Calu3 (cell line): ENCODE data around the gene ARMH1. TPM values are rescaled to one million over a fixed set of nuclear protein-coding genes. Genes with fewer than 3 reads are reported as not detected.

Experiments
- BruUV-seq: library from RNA; stranded (reverse); fragments of 400-500 nt; replicated peaks from 2 replicates; lab custom pipeline; 2021; lab: Mats Ljungman, UMichigan
- CTCF ChIA-PET: fragments of 300-600 bp; sonication (Branson Sonifier 250); formaldehyde crosslinking; loops from one replicate; lab custom pipeline; 2022; ENCODE audit warnings: antibody characterized with exemption; lab: Charles Lee
- DNase-seq: peaks from one replicate; pipeline ENCODE4 v3.0.0; 2022
- H3K27ac Mint-ChIP-seq: one replicate; pipeline ENCODE4 v1.8.0; 2022; ENCODE audit warnings: mixed read lengths; ENCODE audit not compliant: unreplicated experiment
- H3K27me3 Mint-ChIP-seq: one replicate; pipeline ENCODE4 v1.8.0; 2022; ENCODE audit warnings: mixed read lengths; ENCODE audit not compliant: unreplicated experiment
- H3K36me3 Mint-ChIP-seq: one replicate; pipeline ENCODE4 v1.8.0; 2022; ENCODE audit warnings: mild to moderate bottlenecking, moderate library complexity, mixed read lengths; ENCODE audit not compliant: insufficient read depth, unreplicated experiment
- H3K4me1 Mint-ChIP-seq: one replicate; pipeline ENCODE4 v1.8.0; 2022; ENCODE audit warnings: mild to moderate bottlenecking, low read depth, mixed read lengths; ENCODE audit not compliant: unreplicated experiment
- H3K4me3 Mint-ChIP-seq: one replicate; pipeline ENCODE4 v1.8.0; 2022; ENCODE audit warnings: mild to moderate bottlenecking, low read depth, moderate library complexity, mixed read lengths; ENCODE audit not compliant: unreplicated experiment
- H3K9me3 Mint-ChIP-seq: one replicate; pipeline ENCODE4 v1.8.0; 2022; ENCODE audit warnings: low read depth, mixed read lengths; ENCODE audit not compliant: unreplicated experiment
- intact Hi-C: fragments of 100-400 bp; cut with micrococcal nuclease; formaldehyde crosslinking; loops from one replicate; pipeline ENCODE4 v1.10.0; 2022; ENCODE audit not compliant: unreplicated experiment
- total RNA-seq: library from RNA; stranded (reverse); gene quantifications from 2 replicates; pipeline ENCODE4 v1.2.3, GENCODE V29; 2022
- TF ChIP-seq, protein P1 (sequence below): fragments of 200-600 bp; IDR thresholded peaks from one replicate; pipeline ENCODE4 v1.8.0; 2022; ENCODE audit warnings: antibody characterized with exemption; ENCODE audit not compliant: unreplicated experiment

Gene ARMH1
- total RNA-seq, 1 experiment from 2014 or later, result 5.8 TPM

DNA sequence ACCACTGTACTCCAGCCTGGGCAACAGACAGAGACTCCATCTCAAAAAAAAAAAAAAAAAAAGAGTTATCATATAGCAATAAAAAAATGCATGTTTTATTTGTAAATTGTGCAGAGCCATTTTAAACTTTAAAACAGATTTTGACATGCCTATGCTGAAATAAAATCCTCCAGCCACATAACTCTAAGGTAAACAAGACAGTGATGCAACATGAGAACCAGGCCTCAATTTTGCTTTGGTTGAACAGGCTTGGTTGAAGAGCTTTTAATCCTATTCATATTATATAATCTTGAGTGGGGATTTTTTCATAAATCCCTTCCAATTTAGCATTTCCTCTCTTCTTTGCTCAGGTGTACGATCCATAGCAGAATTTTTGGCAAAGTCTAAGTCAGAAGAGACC, 26.1 kb downstream of the ARMH1 start:
- no peak overlapping the region for H3K4me3 Mint-ChIP-seq
- no peak overlapping the region for H3K27ac Mint-ChIP-seq
- peaks cover 7% of the 10 kb centered on the region for H3K4me1 Mint-ChIP-seq
- TF ChIP-seq, protein P1, sequence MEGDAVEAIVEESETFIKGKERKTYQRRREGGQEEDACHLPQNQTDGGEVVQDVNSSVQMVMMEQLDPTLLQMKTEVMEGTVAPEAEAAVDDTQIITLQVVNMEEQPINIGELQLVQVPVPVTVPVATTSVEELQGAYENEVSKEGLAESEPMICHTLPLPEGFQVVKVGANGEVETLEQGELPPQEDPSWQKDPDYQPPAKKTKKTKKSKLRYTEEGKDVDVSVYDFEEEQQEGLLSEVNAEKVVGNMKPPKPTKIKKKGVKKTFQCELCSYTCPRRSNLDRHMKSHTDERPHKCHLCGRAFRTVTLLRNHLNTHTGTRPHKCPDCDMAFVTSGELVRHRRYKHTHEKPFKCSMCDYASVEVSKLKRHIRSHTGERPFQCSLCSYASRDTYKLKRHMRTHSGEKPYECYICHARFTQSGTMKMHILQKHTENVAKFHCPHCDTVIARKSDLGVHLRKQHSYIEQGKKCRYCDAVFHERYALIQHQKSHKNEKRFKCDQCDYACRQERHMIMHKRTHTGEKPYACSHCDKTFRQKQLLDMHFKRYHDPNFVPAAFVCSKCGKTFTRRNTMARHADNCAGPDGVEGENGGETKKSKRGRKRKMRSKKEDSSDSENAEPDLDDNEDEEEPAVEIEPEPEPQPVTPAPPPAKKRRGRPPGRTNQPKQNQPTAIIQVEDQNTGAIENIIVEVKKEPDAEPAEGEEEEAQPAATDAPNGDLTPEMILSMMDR, result no peak
- H3K9me3 Mint-ChIP-seq, result no peaks in the 10 kb centered on the region
- CTCF ChIA-PET, result no interaction called here
- DNase-seq, result no peak
- H3K36me3 Mint-ChIP-seq, result no peaks in the 10 kb centered on the region
- intact Hi-C loops, result no loop called here
- H3K27me3 Mint-ChIP-seq, result no peaks in the 10 kb centered on the region
- BruUV-seq, result no TSS peak

DNA sequence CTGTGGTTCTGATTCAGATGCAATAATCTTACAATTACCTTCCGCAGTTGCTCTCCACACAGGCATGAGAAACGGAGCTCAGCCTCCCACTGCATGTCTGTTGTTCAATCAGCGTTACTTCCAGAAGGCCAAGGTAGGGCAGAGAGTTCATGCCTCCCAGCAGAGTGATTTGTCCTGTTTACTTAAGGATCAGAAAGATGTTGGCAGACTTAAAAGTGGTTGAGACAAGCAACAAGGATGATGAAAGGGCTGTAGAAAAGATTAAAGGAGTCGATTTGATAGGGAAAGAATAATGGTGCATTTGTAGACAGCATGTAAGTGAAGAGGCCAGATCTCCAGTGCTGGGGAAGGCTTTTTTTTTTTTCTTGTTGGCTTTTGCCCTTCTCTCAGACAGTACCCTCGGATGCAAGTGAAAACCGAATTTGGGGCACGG, 26.6 kb downstream of the ARMH1 start:
- Mint-ChIP-seq H3K36me3 (no peaks in the 10 kb centered on the region), H3K9me3 (no peaks in the 10 kb centered on the region), H3K27me3 (no peaks in the 10 kb centered on the region), H3K4me1 (peaks cover 7% of the 10 kb centered on the region), H3K27ac (no peak overlapping the region), H3K4me3 (no peak overlapping the region)
- intact Hi-C loops, result no loop called here
- CTCF ChIA-PET, result no interaction called here
- BruUV-seq, result no TSS peak
- TF ChIP-seq, protein P1, result no peak
- no peak for DNase-seq

DNA sequence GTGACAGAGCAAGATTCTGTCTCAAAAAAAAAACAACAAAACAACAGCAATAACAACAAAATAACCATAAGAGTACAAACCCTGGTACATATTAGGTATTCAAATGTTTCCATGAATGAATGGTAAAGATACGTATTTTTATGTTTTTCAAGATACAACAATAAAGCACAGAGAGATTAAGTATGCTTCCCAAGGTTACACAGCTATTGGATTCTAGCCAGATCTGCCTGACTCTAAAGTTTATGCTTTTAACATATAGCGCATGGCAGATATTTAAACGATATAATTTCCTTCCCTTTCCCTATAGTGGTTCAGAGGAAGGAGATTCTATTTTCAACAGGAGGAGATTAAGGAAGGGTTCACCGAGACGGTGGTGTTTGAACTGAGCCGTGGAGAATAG, 31.0 kb downstream of the ARMH1 start:
- DNase-seq, result no peak
- Mint-ChIP-seq H3K4me1 (peaks cover 20% of the 10 kb centered on the region), H3K27me3 (no peaks in the 10 kb centered on the region), H3K27ac (no peak overlapping the region), H3K4me3 (no peak overlapping the region), H3K36me3 (no peaks in the 10 kb centered on the region), H3K9me3 (peaks cover 3% of the 10 kb centered on the region)
- intact Hi-C loops, result no loop called here
- TF ChIP-seq, protein P1, result no peak
- CTCF ChIA-PET, result interaction anchor here (1.4 kb wide), 1 partner anchor 31 kb away, joined by 4 read pairs; the partner anchor contains the start of genes ARMH1 and TMEM53
- no TSS peak for BruUV-seq

GRCh38 chr1:44705938-44706337, 31.4 kb downstream of the ARMH1 start:
- Mint-ChIP-seq H3K4me1 (peaks cover 20% of the 10 kb centered on the region), H3K27me3 (no peaks in the 10 kb centered on the region), H3K4me3 (no peak overlapping the region), H3K36me3 (no peaks in the 10 kb centered on the region), H3K9me3 (peaks cover 3% of the 10 kb centered on the region), H3K27ac (no peak overlapping the region)
- TF ChIP-seq, protein P1, result no peak
- no TSS peak for BruUV-seq
- DNase-seq, result no peak
- CTCF ChIA-PET, result interaction anchor here (1.4 kb wide), 1 partner anchor 32 kb away, joined by 4 read pairs; the partner anchor contains the start of genes ARMH1 and TMEM53
- intact Hi-C loops, result no loop called here
